Activated B cell treated with CpG ODN at 0.5 μM for 24 hours (primary cell): Measurements from ENCODE around the gene SLC6A11. TPM values are rescaled to one million over a fixed set of nuclear protein-coding genes. Genes with fewer than 3 reads are reported as not detected.

Experiments used
- ATAC-seq: fragments of 200-7000 bp; cut with Tn5 transposase; one replicate; pipeline ENCODE4 v1.10.0; 2021; ENCODE audit warnings: low read depth, mild to moderate bottlenecking, moderate library complexity
- CTCF ChIA-PET: fragments of 350-600 bp; sonication (Branson Sonifier 250); formaldehyde crosslinking; loops from one replicate; lab custom pipeline; 2021; ENCODE audit warnings: antibody characterized with exemption; lab: Charles Lee
- POLR2A ChIA-PET: fragments of 350-600 bp; sonication (Branson Sonifier 250); formaldehyde crosslinking; loops from one replicate; lab custom pipeline; 2021; ENCODE audit warnings: antibody characterized with exemption; lab: Charles Lee
- DNase-seq: peaks from one replicate; pipeline ENCODE4 v3.0.0; 2022
- H3K27ac Mint-ChIP-seq: one replicate; pipeline ENCODE4 v1.8.0; 2020; ENCODE audit warnings: mixed read lengths
- H3K27me3 Mint-ChIP-seq: one replicate; pipeline ENCODE4 v1.8.0; 2021; ENCODE audit warnings: mixed read lengths
- H3K36me3 Mint-ChIP-seq: one replicate; pipeline ENCODE4 v1.8.0; 2021; ENCODE audit warnings: low read depth, mixed read lengths
- H3K4me1 Mint-ChIP-seq: one replicate; pipeline ENCODE4 v1.8.0; 2021; ENCODE audit warnings: mixed read lengths
- H3K4me3 Mint-ChIP-seq: one replicate; pipeline ENCODE4 v1.8.0; 2020; ENCODE audit warnings: mild to moderate bottlenecking, mixed read lengths
- H3K9me3 Mint-ChIP-seq: one replicate; pipeline ENCODE4 v1.8.0; 2020; ENCODE audit warnings: mixed read lengths
- intact Hi-C: fragments of 100-400 bp; cut with micrococcal nuclease; formaldehyde crosslinking; loops from one replicate; pipeline ENCODE4 v1.15.1; 2024
- total RNA-seq: library from RNA; stranded (reverse); gene quantifications from 2 replicates; pipeline ENCODE4 v1.2.3, GENCODE V29; 2022
- TF ChIP-seq, protein P1 (sequence below): fragments of 200-600 bp; IDR thresholded peaks from one replicate; pipeline ENCODE4 v1.8.0; 2022; ENCODE audit warnings: antibody characterized with exemption, mild to moderate bottlenecking

Gene SLC6A11
- total RNA-seq, 1 donor from 2014 or later = not detected

- TF ChIP-seq, protein P1, sequence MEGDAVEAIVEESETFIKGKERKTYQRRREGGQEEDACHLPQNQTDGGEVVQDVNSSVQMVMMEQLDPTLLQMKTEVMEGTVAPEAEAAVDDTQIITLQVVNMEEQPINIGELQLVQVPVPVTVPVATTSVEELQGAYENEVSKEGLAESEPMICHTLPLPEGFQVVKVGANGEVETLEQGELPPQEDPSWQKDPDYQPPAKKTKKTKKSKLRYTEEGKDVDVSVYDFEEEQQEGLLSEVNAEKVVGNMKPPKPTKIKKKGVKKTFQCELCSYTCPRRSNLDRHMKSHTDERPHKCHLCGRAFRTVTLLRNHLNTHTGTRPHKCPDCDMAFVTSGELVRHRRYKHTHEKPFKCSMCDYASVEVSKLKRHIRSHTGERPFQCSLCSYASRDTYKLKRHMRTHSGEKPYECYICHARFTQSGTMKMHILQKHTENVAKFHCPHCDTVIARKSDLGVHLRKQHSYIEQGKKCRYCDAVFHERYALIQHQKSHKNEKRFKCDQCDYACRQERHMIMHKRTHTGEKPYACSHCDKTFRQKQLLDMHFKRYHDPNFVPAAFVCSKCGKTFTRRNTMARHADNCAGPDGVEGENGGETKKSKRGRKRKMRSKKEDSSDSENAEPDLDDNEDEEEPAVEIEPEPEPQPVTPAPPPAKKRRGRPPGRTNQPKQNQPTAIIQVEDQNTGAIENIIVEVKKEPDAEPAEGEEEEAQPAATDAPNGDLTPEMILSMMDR = no peak
- Mint-ChIP-seq H3K4me1 (no peaks in the 10 kb centered on the region), H3K36me3 (no peaks in the 10 kb centered on the region), H3K27me3 (peaks cover 15% of the 10 kb centered on the region), H3K27ac (no peak overlapping the region), H3K9me3 (no peaks in the 10 kb centered on the region), H3K4me3 (no peak overlapping the region)
- ChIA-PET POLR2A (no interaction called here), CTCF (interaction anchor here (1.1 kb wide), 1 partner anchor 18 kb away, joined by 3 read pairs; no protein-coding TSS in a partner anchor)
- no peak for ATAC-seq
- intact Hi-C loops = no loop called here
- DNase-seq = no peak
Observed at GRCh38 chr3:10981031-10981430, 165.0 kb downstream of the SLC6A11 start.

- H3K4me1 Mint-ChIP-seq = no peaks in the 10 kb centered on the region
- ChIA-PET POLR2A (no interaction called here), CTCF (interaction anchor here (0.6 to 1.1 kb wide), 3 partner anchors 19 to 498 kb away, joined by 3 read pairs; no protein-coding TSS in a partner anchor)
- peaks cover 15% of the 10 kb centered on the region for H3K27me3 Mint-ChIP-seq
- intact Hi-C loops = no loop called here
- no peak overlapping the region for H3K27ac Mint-ChIP-seq
- H3K9me3 Mint-ChIP-seq = no peaks in the 10 kb centered on the region
- TF ChIP-seq, protein P1 = no peak
- ATAC-seq (no peak), DNase-seq (no peak)
- H3K4me3 Mint-ChIP-seq = no peak overlapping the region
- H3K36me3 Mint-ChIP-seq = no peaks in the 10 kb centered on the region
Observed at GRCh38 chr3:10981961-10982360, 165.9 kb downstream of the SLC6A11 start.

DNA sequence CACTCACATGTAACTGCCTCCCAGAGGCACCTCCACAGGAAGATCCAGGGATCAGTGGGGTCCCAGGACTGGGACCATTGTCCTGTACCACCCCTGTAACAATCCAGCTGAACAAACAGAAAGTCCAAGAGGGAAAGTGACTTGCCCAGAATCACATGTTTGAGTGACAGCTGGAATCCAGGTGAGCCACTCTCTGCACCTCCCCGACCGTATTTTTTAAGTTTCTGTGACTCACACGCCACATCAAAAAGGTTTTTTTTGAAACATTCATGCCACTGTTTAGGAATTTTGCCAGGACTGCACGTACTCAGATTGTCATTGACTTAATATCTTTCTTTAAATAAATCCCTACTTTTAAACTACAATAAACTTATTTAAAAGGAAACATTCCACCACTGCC is 166.8 kb downstream of the SLC6A11 start:
- POLR2A ChIA-PET = no interaction called here
- intact Hi-C loops = no loop called here
- no peaks in the 10 kb centered on the region for H3K9me3 Mint-ChIP-seq
- H3K27ac Mint-ChIP-seq = no peak overlapping the region
- H3K4me3 Mint-ChIP-seq = no peak overlapping the region
- TF ChIP-seq, protein P1 = no peak
- peaks cover 15% of the 10 kb centered on the region for H3K27me3 Mint-ChIP-seq
- CTCF ChIA-PET = interaction anchor here (0.6 to 1.1 kb wide), 2 partner anchors 224 to 497 kb away, joined by 3 to 4 read pairs; no protein-coding TSS in a partner anchor
- no peak for DNase-seq
- H3K36me3 Mint-ChIP-seq = no peaks in the 10 kb centered on the region
- no peaks in the 10 kb centered on the region for H3K4me1 Mint-ChIP-seq
- ATAC-seq = no peak

- DNase-seq (no peak), ATAC-seq (no peak)
- Mint-ChIP-seq H3K27ac (no peak overlapping the region), H3K27me3 (peaks cover 15% of the 10 kb centered on the region), H3K9me3 (no peaks in the 10 kb centered on the region), H3K36me3 (no peaks in the 10 kb centered on the region), H3K4me3 (no peak overlapping the region), H3K4me1 (no peaks in the 10 kb centered on the region)
- CTCF ChIA-PET = interaction anchor here (1.1 kb wide), 1 partner anchor 225 kb away, joined by 4 read pairs; no protein-coding TSS in a partner anchor
- POLR2A ChIA-PET = interaction anchor here (0.6 kb wide), 1 partner anchor 1137 kb away, joined by 4 read pairs; no protein-coding TSS in a partner anchor
- intact Hi-C loops = no loop called here
- TF ChIP-seq, protein P1 = no peak
Observed at GRCh38 chr3:10983219-10983916, 167.3 kb downstream of the SLC6A11 start.

DNA sequence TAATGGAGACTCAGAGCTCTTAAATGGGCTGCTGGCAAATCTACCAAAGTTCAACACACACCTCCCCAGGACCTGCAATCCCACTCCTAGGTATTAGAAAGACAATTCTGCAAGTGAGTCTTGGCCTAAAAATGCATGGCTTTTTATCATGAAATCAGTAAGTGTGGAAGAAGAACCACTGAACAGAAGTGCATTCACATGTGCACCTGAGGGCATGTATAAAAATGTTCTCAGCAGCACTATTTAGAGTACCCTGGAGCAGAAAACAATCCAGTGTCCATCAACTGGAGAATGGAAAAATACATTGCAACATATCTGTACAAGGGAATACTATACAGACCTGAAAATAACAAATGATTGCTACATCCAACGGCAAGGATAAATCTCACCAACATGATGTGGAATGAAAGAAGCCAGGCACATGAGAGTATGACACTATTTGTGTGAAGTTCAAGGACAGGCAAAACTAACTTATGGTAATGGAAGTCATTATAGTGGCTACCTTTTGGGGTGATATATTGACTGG is 168.4 kb downstream of the SLC6A11 start:
- Mint-ChIP-seq H3K4me3 (no peak overlapping the region), H3K4me1 (no peaks in the 10 kb centered on the region), H3K27ac (no peak overlapping the region), H3K9me3 (no peaks in the 10 kb centered on the region), H3K27me3 (peaks cover 18% of the 10 kb centered on the region), H3K36me3 (no peaks in the 10 kb centered on the region)
- DNase-seq (no peak), ATAC-seq (no peak)
- POLR2A ChIA-PET = no interaction called here
- CTCF ChIA-PET = no interaction called here
- intact Hi-C loops = no loop called here
- TF ChIP-seq, protein P1 = no peak
